ENCODE data around the gene DHX30. TPM values are rescaled to one million over a fixed set of nuclear protein-coding genes. Genes with fewer than 3 reads are reported as not detected.

The DHX30 gene
- total and polyA plus RNA-seq, 8 donors = 22.6 to 56.2 (median 43.9) TPM

GRCh38 chr3:47847260-47847659, 44.3 kb downstream of the DHX30 start:
- 80 to 92% (median 87%) methylated on average over 2 to 11 of the region's 11 CpGs for WGBS, 5 donors
- H3K27ac ChIP-seq = no peak overlapping the region
- DNase-seq = no peak
- H3K36me3 ChIP-seq = peaks cover 72 to 100% (median 100%) of the 10 kb centered on the region in 4 donors
- intact Hi-C loops (cut with DNase I; ENCODE audit: low total_unique reads) = no loop called here
- H3K9me3 ChIP-seq = no peaks in the 10 kb centered on the region
- no peak for TF ChIP-seq POLR2AphosphoS5 (IDR thresholded peaks at IDR 0.05)
- no peak for TF ChIP-seq EP300 (IDR thresholded peaks at IDR 0.05)
- no peak for TF ChIP-seq POLR2A (IDR thresholded peaks at IDR 0.05)
- TF ChIP-seq, protein P1, sequence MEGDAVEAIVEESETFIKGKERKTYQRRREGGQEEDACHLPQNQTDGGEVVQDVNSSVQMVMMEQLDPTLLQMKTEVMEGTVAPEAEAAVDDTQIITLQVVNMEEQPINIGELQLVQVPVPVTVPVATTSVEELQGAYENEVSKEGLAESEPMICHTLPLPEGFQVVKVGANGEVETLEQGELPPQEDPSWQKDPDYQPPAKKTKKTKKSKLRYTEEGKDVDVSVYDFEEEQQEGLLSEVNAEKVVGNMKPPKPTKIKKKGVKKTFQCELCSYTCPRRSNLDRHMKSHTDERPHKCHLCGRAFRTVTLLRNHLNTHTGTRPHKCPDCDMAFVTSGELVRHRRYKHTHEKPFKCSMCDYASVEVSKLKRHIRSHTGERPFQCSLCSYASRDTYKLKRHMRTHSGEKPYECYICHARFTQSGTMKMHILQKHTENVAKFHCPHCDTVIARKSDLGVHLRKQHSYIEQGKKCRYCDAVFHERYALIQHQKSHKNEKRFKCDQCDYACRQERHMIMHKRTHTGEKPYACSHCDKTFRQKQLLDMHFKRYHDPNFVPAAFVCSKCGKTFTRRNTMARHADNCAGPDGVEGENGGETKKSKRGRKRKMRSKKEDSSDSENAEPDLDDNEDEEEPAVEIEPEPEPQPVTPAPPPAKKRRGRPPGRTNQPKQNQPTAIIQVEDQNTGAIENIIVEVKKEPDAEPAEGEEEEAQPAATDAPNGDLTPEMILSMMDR (IDR thresholded peaks at IDR 0.05) = no peak
- H3K4me1 ChIP-seq = peaks cover 0 to 8% (median 1%) of the 10 kb centered on the region in 4 donors
- no peaks in the 10 kb centered on the region for H3K27me3 ChIP-seq
- H3K4me3 ChIP-seq = no peak overlapping the region

DNA sequence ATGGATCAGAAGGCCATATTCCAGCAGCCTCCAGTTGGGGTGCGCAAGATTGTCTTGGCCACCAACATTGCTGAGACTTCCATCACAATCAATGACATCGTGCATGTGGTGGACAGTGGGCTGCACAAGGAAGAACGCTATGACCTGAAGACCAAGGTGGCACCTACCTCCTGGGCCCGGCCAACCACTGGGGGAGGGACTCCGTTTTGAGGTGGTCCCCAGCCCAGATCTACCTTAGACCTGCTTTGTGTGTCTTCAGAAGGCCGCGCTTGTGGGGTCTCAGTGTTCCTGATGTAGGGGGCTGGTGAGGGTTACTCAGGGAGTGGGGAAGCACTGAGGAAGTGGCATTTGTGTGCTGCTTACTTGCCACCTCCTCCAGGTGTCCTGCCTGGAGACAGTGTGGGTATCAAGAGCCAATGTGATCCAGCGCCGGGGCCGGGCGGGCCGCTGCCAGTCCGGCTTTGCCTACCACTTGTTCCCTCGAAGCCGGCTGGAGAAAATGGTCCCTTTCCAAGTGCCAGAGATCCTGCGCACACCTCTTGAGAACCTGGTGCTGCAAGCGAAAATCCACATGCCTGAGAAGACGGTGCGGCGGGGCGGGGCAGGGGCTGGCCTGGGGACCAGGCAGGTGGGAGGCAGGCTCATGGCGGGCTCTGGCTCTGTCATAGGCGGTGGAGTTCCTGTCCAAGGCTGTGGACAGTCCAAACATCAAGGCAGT, 45.0 kb downstream of the DHX30 start:
- Histone ChIP-seq H3K9me3 (no peaks in the 10 kb centered on the region), H3K27me3 (no peaks in the 10 kb centered on the region), H3K36me3 (peaks cover 74 to 100% (median 100%) of the 10 kb centered on the region in 4 donors), H3K27ac (no peak overlapping the region), H3K4me3 (no peak overlapping the region), H3K4me1 (peaks cover 0 to 8% (median 1%) of the 10 kb centered on the region in 4 donors)
- TF ChIP-seq, protein P1 (IDR thresholded peaks at IDR 0.05) = no peak
- TF ChIP-seq EP300 (IDR thresholded peaks at IDR 0.05) = no peak
- TF ChIP-seq POLR2A (IDR thresholded peaks at IDR 0.05) = no peak
- TF ChIP-seq POLR2AphosphoS5 (IDR thresholded peaks at IDR 0.05) = no peak
- intact Hi-C loops (cut with DNase I; ENCODE audit: low total_unique reads) = no loop called here
- WGBS, 5 donors = 86 to 96% (median 95%) methylated on average over 5 to 23 of the region's 23 CpGs
- DNase-seq = no peak

DNA sequence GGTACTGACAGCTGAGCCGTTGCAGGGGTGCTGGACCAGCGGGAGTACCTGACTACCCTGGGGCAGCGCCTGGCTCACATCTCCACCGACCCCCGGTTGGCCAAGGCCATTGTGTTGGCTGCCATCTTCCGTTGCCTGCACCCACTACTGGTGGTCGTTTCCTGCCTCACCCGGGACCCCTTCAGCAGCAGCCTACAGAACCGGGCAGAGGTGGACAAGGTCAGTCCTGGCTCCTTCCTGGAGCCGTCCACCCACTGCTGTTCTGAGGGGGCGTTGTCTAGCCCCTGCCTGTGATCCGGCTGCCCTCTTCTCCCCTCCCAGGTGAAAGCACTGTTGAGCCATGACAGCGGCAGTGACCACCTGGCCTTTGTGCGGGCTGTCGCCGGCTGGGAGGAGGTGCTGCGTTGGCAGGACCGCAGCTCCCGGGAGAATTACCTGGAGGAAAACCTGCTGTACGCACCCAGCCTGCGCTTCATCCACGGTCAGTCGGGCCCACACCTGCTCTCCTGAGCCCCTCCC, 45.7 kb downstream of the DHX30 start:
- Histone ChIP-seq H3K27me3 (no peaks in the 10 kb centered on the region), H3K4me1 (peaks cover 0 to 8% (median 1%) of the 10 kb centered on the region in 4 donors), H3K27ac (no peak overlapping the region), H3K9me3 (no peaks in the 10 kb centered on the region), H3K36me3 (peaks cover 74 to 100% (median 100%) of the 10 kb centered on the region in 4 donors), H3K4me3 (no peak overlapping the region)
- DNase-seq = no peak
- WGBS, 5 donors = 74 to 91% (median 86%) methylated on average over 5 to 23 of the region's 23 CpGs
- TF ChIP-seq POLR2AphosphoS5 (IDR thresholded peaks at IDR 0.05) (no peak), EP300 (IDR thresholded peaks at IDR 0.05) (no peak), POLR2A (IDR thresholded peaks at IDR 0.05) (no peak)
- TF ChIP-seq, protein P1 (IDR thresholded peaks at IDR 0.05) = no peak
- intact Hi-C loops (cut with DNase I; ENCODE audit: low total_unique reads) = no loop called here

- Histone ChIP-seq H3K4me1 (peaks cover 0 to 8% (median 1%) of the 10 kb centered on the region in 4 donors), H3K4me3 (no peak overlapping the region), H3K36me3 (peaks cover 75 to 100% (median 100%) of the 10 kb centered on the region in 4 donors), H3K9me3 (no peaks in the 10 kb centered on the region), H3K27ac (no peak overlapping the region), H3K27me3 (no peaks in the 10 kb centered on the region)
- intact Hi-C loops (cut with DNase I; ENCODE audit: low total_unique reads) = no loop called here
- WGBS, 5 donors = 74 to 84% (median 75%) methylated on average over 6 to 14 of the region's 14 CpGs
- TF ChIP-seq, protein P1 (IDR thresholded peaks at IDR 0.05) = no peak
- TF ChIP-seq EP300 (IDR thresholded peaks at IDR 0.05) (no peak), POLR2A (IDR thresholded peaks at IDR 0.05) (no peak), POLR2AphosphoS5 (IDR thresholded peaks at IDR 0.05) (no peak)
- no peak for DNase-seq
Measured at GRCh38 chr3:47849186-47849698, 46.3 kb downstream of the DHX30 start.
